LNCAP (cell line): Measurements from ENCODE around the gene PLA2G4E.

ENCODE experiments used
- TF ChIP-seq, protein P1 (sequence below): fragments of 450-650 bp; IDR thresholded peaks from 2 replicates; pipeline ENCODE4 v1.5.1; 2017; ENCODE audit warnings: mild to moderate bottlenecking

The PLA2G4E gene

DNA sequence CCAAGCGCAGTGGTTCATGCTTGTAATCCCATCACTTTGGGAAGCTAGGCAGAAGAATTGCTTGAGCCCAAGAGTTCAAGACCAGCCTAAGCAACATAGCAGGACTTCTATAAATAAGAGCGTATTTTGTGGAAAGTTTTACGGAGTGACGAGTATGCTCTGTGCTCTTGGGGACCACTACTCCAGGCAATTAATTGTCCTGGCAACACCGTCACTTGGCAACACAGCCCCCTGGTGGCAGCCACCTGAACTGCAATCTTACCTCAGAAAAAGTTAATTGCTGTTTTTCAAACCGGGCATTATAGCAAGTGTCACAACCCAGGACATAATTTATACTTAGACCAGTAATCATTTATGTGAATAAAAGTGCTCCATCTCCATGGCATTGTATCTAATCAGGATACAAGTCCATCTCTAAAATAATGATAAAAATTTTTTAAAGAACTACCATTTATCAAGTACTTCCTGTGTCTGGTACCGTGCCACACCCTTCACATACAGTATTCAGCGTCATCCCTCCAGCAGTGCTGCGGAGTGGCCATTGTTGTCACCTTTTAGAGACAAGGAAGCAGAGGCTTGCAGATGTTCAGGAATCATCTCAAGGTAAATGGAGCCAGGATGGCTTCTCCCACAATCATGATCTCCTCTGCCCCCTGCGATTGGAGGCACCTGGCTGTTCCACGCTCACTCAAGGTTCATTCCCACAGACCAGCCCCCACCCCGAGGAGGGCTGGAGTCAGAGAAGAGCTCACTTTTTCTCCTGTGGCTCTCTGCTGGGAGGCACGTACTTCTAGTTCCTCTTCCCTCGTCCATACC lies 39.0 kb upstream of the PLA2G4E start:
- TF ChIP-seq, protein P1, sequence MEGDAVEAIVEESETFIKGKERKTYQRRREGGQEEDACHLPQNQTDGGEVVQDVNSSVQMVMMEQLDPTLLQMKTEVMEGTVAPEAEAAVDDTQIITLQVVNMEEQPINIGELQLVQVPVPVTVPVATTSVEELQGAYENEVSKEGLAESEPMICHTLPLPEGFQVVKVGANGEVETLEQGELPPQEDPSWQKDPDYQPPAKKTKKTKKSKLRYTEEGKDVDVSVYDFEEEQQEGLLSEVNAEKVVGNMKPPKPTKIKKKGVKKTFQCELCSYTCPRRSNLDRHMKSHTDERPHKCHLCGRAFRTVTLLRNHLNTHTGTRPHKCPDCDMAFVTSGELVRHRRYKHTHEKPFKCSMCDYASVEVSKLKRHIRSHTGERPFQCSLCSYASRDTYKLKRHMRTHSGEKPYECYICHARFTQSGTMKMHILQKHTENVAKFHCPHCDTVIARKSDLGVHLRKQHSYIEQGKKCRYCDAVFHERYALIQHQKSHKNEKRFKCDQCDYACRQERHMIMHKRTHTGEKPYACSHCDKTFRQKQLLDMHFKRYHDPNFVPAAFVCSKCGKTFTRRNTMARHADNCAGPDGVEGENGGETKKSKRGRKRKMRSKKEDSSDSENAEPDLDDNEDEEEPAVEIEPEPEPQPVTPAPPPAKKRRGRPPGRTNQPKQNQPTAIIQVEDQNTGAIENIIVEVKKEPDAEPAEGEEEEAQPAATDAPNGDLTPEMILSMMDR: peak; percentile 97

- TF ChIP-seq, protein P1: no peak
Measured at GRCh38 chr15:42058791-42059190, 37.9 kb upstream of the PLA2G4E start.

DNA sequence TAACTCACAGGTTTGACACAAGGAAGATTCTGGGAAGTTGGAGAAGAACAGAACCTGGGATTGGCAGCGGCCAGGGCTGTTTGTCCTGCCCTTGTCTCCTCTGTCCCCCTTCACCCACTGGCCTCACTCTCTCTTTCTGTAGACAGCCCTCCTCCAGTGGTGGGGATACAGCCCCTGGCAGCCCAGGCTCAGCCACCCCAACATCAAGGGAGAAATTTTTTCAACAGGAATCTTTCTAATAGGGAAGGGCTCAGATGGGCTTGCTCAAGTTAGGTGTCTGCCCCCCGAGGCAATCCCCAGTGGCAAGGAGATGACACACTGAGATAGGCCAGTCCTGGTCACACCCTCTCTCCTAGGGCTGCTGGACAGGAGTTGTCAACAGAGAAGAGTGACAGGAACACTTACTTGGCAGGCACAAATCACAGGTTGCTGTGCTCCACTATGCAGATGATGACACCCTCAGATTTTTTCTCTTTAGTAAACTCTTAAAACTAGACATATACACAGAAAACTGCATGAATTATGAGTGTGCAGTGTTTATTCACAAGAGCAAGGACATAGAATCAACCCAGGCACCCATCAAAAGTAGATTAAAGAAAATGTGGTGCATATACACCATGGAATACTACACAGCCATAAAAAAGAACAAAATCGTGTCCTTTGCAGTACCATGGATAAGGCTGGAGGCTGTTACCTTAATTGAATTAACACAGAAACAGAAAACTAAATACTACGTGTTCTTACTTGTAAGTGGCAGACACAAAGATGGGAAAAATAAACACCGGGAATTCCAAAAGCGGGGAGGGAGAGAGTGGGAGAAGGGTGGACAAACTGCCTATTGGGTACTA lies 37.2 kb upstream of the PLA2G4E start:
- TF ChIP-seq, protein P1: no peak

GRCh38 chr15:42056934-42057798 lies 36.3 kb upstream of the PLA2G4E start:
- TF ChIP-seq, protein P1: peak; percentile 71

DNA sequence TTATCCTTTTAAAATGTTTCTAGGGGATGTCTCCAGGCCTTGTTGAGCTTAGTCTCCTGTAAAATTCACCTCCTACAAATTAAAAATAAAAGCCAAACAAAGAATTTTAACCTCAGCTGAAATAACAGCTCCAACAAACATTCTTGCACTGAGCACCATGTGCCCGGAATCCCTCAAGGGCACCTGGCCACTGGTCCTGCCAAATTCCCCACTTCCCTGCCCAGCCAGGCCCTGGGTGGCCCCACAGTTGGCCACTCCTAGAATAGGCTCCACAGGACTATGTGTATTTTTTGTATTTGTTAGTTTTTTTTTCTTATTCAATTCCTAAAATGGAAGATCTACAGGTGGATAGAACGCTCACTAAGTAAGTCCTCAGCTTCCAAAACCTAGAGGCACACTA lies 33.1 kb upstream of the PLA2G4E start:
- TF ChIP-seq, protein P1: no peak

DNA sequence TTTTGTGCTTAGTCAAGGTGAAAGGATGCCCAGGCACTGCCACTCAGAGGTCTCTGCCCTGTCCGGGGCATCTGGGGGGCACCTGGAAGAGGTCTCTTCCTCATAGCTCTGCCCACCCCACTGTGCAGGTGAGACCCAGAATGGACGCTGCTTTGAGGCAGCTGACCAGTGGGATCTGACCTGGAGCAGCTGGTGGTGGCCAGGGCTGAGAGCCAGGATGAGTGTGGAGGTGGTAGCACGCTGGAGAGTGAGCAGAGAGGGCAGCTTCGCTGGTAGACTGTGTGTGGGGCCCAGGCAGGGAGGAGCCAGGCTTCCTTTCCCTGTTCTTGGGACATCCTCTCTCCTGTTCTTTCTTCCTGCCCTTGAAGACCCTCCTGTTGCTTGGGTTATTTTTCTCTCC lies 32.2 kb upstream of the PLA2G4E start:
- TF ChIP-seq, protein P1: no peak
